ENCODE measurements around the gene CAMTA1. TPM values are rescaled to one million over a fixed set of nuclear protein-coding genes. Genes with fewer than 3 reads are reported as not detected.

CAMTA1 gene
- polyA plus RNA-seq, 1 experiment: 23.1 TPM

- no peak for TF ChIP-seq CTCF (IDR thresholded peaks at IDR 0.05; ENCODE audit: insufficient read depth, low read depth, low read length)
- no peak for DNase-seq (ENCODE audit: low read depth)
- Histone ChIP-seq H3K27me3 (ENCODE audit: control insufficient read depth, insufficient read depth, low read length) (peaks cover 3% of the 10 kb centered on the region; the same call in 1 of the 2 replicates), H3K4me3 (ENCODE audit: low read depth, low read length) (no peak overlapping the region), H3K36me3 (ENCODE audit: control insufficient read depth, insufficient read depth, low read length) (no peaks in the 10 kb centered on the region)
- CTCF ChIA-PET: interaction anchor here (1.1 kb wide), 2 partner anchors 23 to 459 kb away, joined by 3 read pairs; no protein-coding TSS in a partner anchor
- POLR2A ChIA-PET: no interaction called here
These were observed 308.0 kb downstream of the CAMTA1 start for GRCh38 chr1:7093297-7093696.

DNA sequence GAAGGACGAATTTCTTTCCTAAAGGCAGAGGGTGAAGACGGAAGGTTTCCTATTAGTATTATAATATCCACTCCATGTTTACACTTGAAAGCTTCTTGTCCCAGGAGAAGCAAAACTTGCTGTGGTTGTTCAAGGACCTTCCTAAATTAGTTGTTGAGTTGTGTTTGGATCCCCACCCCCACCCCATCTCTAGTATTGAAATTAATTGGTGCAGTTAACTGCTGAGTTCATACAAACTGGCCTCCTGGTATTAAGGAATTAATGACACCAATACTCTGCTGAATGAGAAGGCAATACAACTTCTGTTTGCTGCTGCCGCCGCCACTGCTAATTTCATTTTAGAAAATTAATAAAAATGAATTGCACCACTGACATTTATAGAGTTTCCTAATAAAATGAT is 308.8 kb downstream of the CAMTA1 start:
- Histone ChIP-seq H3K4me3 (ENCODE audit: low read depth, low read length) (no peak overlapping the region), H3K27me3 (ENCODE audit: control insufficient read depth, insufficient read depth, low read length) (peaks cover 3% of the 10 kb centered on the region; the same call in 1 of the 2 replicates), H3K36me3 (ENCODE audit: control insufficient read depth, insufficient read depth, low read length) (no peaks in the 10 kb centered on the region)
- no peak for DNase-seq (ENCODE audit: low read depth)
- TF ChIP-seq CTCF (IDR thresholded peaks at IDR 0.05; ENCODE audit: insufficient read depth, low read depth, low read length): no peak
- CTCF ChIA-PET: interaction anchor here (1.1 kb wide), 2 partner anchors 24 to 458 kb away, joined by 3 read pairs; no protein-coding TSS in a partner anchor
- POLR2A ChIA-PET: no interaction called here

- ChIA-PET CTCF (interaction anchor here (1.1 to 1.2 kb wide), 2 partner anchors 18 to 458 kb away, joined by 3 read pairs; no protein-coding TSS in a partner anchor), POLR2A (no interaction called here)
- no peaks in the 10 kb centered on the region for H3K36me3 ChIP-seq (ENCODE audit: control insufficient read depth, insufficient read depth, low read length)
- no peak overlapping the region for H3K4me3 ChIP-seq (ENCODE audit: low read depth, low read length)
- TF ChIP-seq CTCF (IDR thresholded peaks at IDR 0.05; ENCODE audit: insufficient read depth, low read depth, low read length): no peak
- peaks cover 3% of the 10 kb centered on the region; the same call in 1 of the 2 replicates for H3K27me3 ChIP-seq (ENCODE audit: control insufficient read depth, insufficient read depth, low read length)
- no peak for DNase-seq (ENCODE audit: low read depth)
These were observed 309.3 kb downstream of the CAMTA1 start for GRCh38 chr1:7094509-7094908.

GRCh38 chr1:7095343-7095964 is 310.2 kb downstream of the CAMTA1 start:
- CTCF ChIA-PET: interaction anchor here (0.9 to 1.2 kb wide), 2 partner anchors 17 to 25 kb away, joined by 3 read pairs; no protein-coding TSS in a partner anchor
- no peak for TF ChIP-seq CTCF (IDR thresholded peaks at IDR 0.05; ENCODE audit: insufficient read depth, low read depth, low read length)
- POLR2A ChIA-PET: no interaction called here
- H3K27me3 ChIP-seq (ENCODE audit: control insufficient read depth, insufficient read depth, low read length): peaks cover 3% of the 10 kb centered on the region
- H3K36me3 ChIP-seq (ENCODE audit: control insufficient read depth, insufficient read depth, low read length): no peaks in the 10 kb centered on the region
- DNase-seq (ENCODE audit: low read depth): no peak
- H3K4me3 ChIP-seq (ENCODE audit: low read depth, low read length): no peak overlapping the region

DNA sequence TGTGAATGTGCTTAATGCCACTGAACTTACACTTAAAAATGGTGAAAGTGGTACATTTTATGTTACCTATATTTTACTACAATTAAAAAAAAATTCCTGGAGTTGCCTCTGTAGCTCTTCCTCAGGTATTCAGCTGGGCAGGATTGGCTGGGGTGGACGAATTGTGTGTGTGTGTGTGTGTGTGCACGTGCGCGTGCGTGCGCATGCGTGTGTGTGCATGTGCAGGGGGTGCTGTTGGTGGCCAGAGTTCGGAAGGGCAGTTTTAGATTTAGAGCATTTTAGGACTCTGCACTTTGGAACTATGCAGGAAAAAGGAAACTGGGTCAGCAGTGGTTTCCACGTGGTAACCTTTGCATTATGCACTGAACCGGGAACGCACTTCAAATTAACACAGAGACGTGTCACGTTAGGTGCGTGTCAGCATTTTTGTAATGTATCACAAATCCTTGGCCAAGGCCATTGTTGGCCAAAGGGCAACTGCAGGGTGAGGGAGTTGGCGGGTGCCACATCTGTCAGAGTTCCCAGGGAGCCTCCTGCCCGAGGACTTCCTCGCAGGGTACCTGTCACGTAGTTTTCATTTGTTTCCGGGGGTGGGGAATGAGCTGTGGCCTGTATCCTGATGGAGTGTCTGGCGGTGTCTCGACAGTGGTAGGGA is 312.8 kb downstream of the CAMTA1 start:
- H3K27me3 ChIP-seq (ENCODE audit: control insufficient read depth, insufficient read depth, low read length): peaks cover 3% of the 10 kb centered on the region
- CTCF ChIA-PET: interaction anchor here (1.0 to 1.4 kb wide), 2 partner anchors 13 to 28 kb away, joined by 3 to 7 read pairs; no protein-coding TSS in a partner anchor
- no peak for DNase-seq (ENCODE audit: low read depth)
- no peak for TF ChIP-seq CTCF (IDR thresholded peaks at IDR 0.05; ENCODE audit: insufficient read depth, low read depth, low read length)
- no peaks in the 10 kb centered on the region for H3K36me3 ChIP-seq (ENCODE audit: control insufficient read depth, insufficient read depth, low read length)
- POLR2A ChIA-PET: no interaction called here
- no peak overlapping the region for H3K4me3 ChIP-seq (ENCODE audit: low read depth, low read length)
